Astrocyte (in vitro differentiated cells and primary cell): Measurements from ENCODE around the gene DOLPP1.

Experiments used
- CTCF ChIP-seq: IDR thresholded peaks from 2 replicates; pipeline ENCODE4 v1.5.1; 2011; ENCODE audit warnings: low read depth, mild to moderate bottlenecking, inconsistent platforms, low read length, moderate library complexity; ENCODE audit not compliant: insufficient read depth
- EZH2 ChIP-seq: IDR thresholded peaks from 2 replicates; pipeline ENCODE4 v1.6.1; 2012; ENCODE audit warnings: mild to moderate bottlenecking, low read length, inconsistent platforms; ENCODE audit not compliant: insufficient read depth

DNA sequence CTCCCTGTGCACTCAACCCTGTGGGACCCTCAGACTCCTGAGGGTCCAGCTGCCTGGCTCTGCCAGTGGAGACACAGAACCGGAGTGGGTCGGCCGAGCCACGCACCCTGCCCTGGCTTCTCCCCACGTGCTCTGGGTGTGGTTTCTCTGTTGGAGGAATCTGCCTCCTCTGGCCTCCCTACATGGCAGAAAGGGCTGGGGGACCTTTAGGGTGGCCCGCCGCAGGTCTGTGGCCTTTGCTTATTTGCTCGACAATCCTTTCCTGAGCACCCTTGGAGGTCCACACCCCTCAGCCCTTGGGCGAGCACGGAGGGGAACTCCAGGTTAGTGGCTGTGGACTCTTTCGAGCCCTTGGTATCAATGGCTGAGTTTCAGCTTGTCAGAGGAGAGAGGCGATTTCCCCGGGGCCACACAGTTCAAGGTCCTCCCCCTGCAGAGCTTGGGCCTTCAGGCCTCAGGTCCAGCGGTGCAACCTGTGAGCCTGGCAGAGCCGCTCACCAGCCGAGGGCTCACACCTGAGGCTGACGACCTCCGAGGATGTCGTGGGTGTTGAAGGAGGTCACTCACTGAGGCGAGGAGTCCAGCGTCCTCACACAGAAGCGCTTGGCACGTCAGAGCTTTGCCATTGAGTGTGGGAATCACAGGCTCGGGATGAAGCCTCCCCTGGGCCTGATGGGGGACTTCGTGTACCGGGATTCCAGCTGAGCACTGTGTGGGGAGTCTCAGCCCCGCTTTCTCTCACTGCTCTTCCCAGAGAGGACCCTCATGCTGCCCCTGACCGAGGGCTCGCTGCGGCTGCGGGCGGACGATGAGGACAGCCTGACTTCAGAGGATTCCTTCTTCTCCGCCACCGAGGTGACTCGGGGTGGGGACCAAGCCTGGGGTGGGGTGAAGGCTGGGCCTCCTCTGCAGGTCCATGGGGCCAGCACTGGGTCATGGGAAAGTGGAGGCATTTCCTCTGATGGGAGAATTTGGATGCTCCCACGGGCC is 20.8 kb upstream of the DOLPP1 start:
- TF ChIP-seq EZH2, result no peak
- no peak for TF ChIP-seq CTCF
